Thyroid gland (tissue), 4 donors: ENCODE measurements around the gene C8G.

ENCODE experiments used
- POLR2A ChIP-seq, 2 donors: fragments of 450-650 bp; IDR thresholded peaks; one replicate each; pipeline ENCODE4 v1.6.1; 2017; ENCODE audit warnings: antibody characterized with exemption in 2 of 2, mild to moderate bottlenecking in 2 of 2, moderate library complexity in 1 of 2
- TF ChIP-seq, protein P1 (sequence below), 6 experiments: fragments of 200-600 bp in 3 of 6; fragments of 450-650 bp in 3 of 6; sonication (generic) in 3 of 6; IDR thresholded peaks; one replicate each; pipeline ENCODE4 v1.5.1; 2016 to 2019; ENCODE audit warnings: antibody characterized with exemption in 6 of 6, mild to moderate bottlenecking in 2 of 6, inconsistent platforms in 1 of 6, moderate library complexity in 1 of 6

DNA sequence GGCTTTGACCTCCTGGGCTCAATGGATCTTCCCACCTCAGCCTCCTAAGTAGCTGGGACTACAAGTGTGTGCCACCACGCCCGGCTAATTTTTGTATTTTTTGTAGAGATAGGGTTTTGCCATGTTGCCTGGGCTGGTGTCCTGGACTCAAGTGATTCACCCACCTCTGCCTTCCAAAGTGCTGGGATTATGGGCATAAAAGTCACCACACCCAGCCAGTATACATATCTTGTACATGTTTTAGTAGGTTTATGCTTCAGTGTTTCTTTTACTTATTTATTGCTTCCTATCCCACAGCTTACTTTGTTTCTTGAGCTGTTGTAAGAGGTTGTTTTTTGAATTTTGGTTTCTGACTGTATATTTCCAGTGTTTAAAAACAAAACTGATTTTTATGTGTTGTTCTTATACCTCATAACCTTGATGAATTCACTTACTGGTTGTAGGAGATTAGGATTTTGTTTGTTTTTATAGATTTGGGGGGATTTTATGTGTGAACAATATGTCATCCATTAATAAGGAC is 13.4 kb upstream of the C8G start:
- TF ChIP-seq POLR2A (IDR thresholded peaks at IDR 0.05) = no peak
- TF ChIP-seq, protein P1, sequence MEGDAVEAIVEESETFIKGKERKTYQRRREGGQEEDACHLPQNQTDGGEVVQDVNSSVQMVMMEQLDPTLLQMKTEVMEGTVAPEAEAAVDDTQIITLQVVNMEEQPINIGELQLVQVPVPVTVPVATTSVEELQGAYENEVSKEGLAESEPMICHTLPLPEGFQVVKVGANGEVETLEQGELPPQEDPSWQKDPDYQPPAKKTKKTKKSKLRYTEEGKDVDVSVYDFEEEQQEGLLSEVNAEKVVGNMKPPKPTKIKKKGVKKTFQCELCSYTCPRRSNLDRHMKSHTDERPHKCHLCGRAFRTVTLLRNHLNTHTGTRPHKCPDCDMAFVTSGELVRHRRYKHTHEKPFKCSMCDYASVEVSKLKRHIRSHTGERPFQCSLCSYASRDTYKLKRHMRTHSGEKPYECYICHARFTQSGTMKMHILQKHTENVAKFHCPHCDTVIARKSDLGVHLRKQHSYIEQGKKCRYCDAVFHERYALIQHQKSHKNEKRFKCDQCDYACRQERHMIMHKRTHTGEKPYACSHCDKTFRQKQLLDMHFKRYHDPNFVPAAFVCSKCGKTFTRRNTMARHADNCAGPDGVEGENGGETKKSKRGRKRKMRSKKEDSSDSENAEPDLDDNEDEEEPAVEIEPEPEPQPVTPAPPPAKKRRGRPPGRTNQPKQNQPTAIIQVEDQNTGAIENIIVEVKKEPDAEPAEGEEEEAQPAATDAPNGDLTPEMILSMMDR (IDR thresholded peaks at IDR 0.05) = no peak
